ENCODE measurements around the gene AUTS2. TPM values are rescaled to one million over a fixed set of nuclear protein-coding genes. Genes with fewer than 3 reads are reported as not detected.

The AUTS2 gene
- total RNA-seq, 6 experiments from 2014 or later: 10.4 to 32.0 (median 19.3) TPM

- no peak overlapping the region for H3K27ac ChIP-seq
- H3K36me3 ChIP-seq: peaks cover 0 to 46% (median 24%) of the 10 kb centered on the region in 4 donors
These were observed 1174.6 kb downstream of the AUTS2 start for GRCh38 chr7:70772891-70773290.

GRCh38 chr7:70773406-70773805 is 1175.1 kb downstream of the AUTS2 start:
- H3K9me3 ChIP-seq: no peaks in the 10 kb centered on the region
- intact Hi-C loops (cut with DNase I): no loop called here
- TF ChIP-seq, protein P1, sequence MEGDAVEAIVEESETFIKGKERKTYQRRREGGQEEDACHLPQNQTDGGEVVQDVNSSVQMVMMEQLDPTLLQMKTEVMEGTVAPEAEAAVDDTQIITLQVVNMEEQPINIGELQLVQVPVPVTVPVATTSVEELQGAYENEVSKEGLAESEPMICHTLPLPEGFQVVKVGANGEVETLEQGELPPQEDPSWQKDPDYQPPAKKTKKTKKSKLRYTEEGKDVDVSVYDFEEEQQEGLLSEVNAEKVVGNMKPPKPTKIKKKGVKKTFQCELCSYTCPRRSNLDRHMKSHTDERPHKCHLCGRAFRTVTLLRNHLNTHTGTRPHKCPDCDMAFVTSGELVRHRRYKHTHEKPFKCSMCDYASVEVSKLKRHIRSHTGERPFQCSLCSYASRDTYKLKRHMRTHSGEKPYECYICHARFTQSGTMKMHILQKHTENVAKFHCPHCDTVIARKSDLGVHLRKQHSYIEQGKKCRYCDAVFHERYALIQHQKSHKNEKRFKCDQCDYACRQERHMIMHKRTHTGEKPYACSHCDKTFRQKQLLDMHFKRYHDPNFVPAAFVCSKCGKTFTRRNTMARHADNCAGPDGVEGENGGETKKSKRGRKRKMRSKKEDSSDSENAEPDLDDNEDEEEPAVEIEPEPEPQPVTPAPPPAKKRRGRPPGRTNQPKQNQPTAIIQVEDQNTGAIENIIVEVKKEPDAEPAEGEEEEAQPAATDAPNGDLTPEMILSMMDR (IDR thresholded peaks at IDR 0.05): no peak
- TF ChIP-seq POLR2A (IDR thresholded peaks at IDR 0.05): no peak
- DNase-seq: no peak
- 87% methylated on average over 4 of the region's 4 CpGs for WGBS (ENCODE audit: insufficient coverage, low coverage, low lambda C conversion rate, missing lambda C conversion rate)
- peaks cover 0 to 43% (median 23%) of the 10 kb centered on the region in 4 donors for H3K36me3 ChIP-seq
- no peaks in the 10 kb centered on the region for H3K27me3 ChIP-seq
- peaks cover 0 to 4% (median 0%) of the 10 kb centered on the region in 4 donors for H3K4me1 ChIP-seq
- ATAC-seq: no peak
- H3K27ac ChIP-seq: no peak overlapping the region
- H3K4me3 ChIP-seq: no peak overlapping the region

More at GRCh38 chr7:70772891-70773290, 1174.6 kb downstream of the AUTS2 start:
- no peak overlapping the region for H3K4me3 ChIP-seq
- WGBS (ENCODE audit: insufficient coverage, low coverage, low lambda C conversion rate, missing lambda C conversion rate): 78% methylated on average over 4 of the region's 4 CpGs
- H3K4me1 ChIP-seq: peaks cover 0 to 4% (median 0%) of the 10 kb centered on the region in 4 donors
- intact Hi-C loops (cut with DNase I): no loop called here
- TF ChIP-seq, protein P1 (IDR thresholded peaks at IDR 0.05): no peak
- TF ChIP-seq POLR2A (IDR thresholded peaks at IDR 0.05): no peak
- H3K9me3 ChIP-seq: no peaks in the 10 kb centered on the region
- ATAC-seq (no peak), DNase-seq (no peak)
- H3K27me3 ChIP-seq: no peaks in the 10 kb centered on the region

GRCh38 chr7:70774950-70775527 is 1176.8 kb downstream of the AUTS2 start:
- DNase-seq (no peak), ATAC-seq (peak; percentile 27 to 57 (median 34))
- Histone ChIP-seq H3K4me1 (peaks cover 0 to 4% (median 0%) of the 10 kb centered on the region in 4 donors), H3K27me3 (no peaks in the 10 kb centered on the region), H3K4me3 (no peak overlapping the region), H3K27ac (no peak overlapping the region), H3K9me3 (no peaks in the 10 kb centered on the region), H3K36me3 (peaks cover 0 to 52% (median 23%) of the 10 kb centered on the region in 4 donors)
- intact Hi-C loops (cut with DNase I): no loop called here
- TF ChIP-seq POLR2A (IDR thresholded peaks at IDR 0.05): no peak
- TF ChIP-seq, protein P1 (IDR thresholded peaks at IDR 0.05): no peak
- 54% methylated on average over 3 of the region's 3 CpGs for WGBS (ENCODE audit: insufficient coverage, low coverage, low lambda C conversion rate, missing lambda C conversion rate)

DNA sequence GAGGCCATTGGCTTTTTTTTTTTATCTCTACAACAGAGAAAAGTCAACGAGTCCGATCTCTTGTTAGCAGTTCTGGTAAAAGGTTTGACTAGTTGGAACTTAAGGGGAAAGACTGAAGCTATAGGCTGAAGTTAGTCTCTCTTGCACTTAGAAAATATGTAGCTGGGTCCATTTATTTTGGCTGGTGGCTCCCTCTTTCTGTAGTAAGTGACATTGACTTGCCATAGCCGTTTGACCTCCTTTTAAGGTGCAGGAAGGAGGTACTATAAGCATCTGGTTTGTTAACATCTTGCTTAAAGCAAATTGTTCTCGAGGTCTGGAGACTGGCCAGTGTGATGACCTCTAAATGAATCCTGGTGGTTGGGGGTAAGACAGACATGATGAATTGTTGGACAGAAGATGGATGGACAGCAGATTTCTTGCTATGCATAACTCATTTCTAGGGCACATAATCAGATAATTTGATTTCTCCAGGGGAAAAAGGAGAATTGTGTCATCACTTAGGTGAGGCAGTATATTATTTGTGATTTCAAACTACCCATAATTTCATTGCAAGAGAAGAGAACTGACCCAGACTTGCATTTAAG is 1177.4 kb downstream of the AUTS2 start:
- DNase-seq (no peak), ATAC-seq (peak in 3 of 4 donors; percentile 25 to 57 (median 47))
- no peak for TF ChIP-seq POLR2A (IDR thresholded peaks at IDR 0.05)
- TF ChIP-seq, protein P1 (IDR thresholded peaks at IDR 0.05): peak in 3 of 4 donors; percentile 5 to 41 (median 11)
- intact Hi-C loops (cut with DNase I): no loop called here
- H3K4me3 ChIP-seq: no peak overlapping the region
- no peak overlapping the region for H3K27ac ChIP-seq
- H3K27me3 ChIP-seq: no peaks in the 10 kb centered on the region
- H3K4me1 ChIP-seq: peaks cover 0 to 4% (median under 1%) of the 10 kb centered on the region in 4 donors
- H3K36me3 ChIP-seq: peaks cover 0 to 47% (median 22%) of the 10 kb centered on the region in 4 donors
- WGBS (ENCODE audit: insufficient coverage, low coverage, low lambda C conversion rate, missing lambda C conversion rate): 59% methylated on average over 4 of the region's 4 CpGs
- no peaks in the 10 kb centered on the region for H3K9me3 ChIP-seq
